K562 (cell line): ENCODE data around the gene DTX2.
"Not testable (repeated sequence)": the region's sequence is repeated elsewhere in the genome, so short reads cannot be mapped to it uniquely, and the experiment has no call there.

Experiments
- CEBPB ChIP-seq: fragments of 450-650 bp; IDR thresholded peaks from 2 replicates; pipeline ENCODE4 v1.6.1; 2016; ENCODE audit warnings: missing genetic modification characterization, missing compliant biosample characterization
- EP300 ChIP-seq: IDR thresholded peaks from 2 replicates; pipeline ENCODE4 v1.6.1; 2012; ENCODE audit warnings: low read length, improper control_type of control experiment
- EZH2 ChIP-seq: IDR thresholded peaks from 2 replicates; pipeline ENCODE4 v1.6.1; 2012; ENCODE audit warnings: low read depth, mild to moderate bottlenecking, inconsistent platforms, low read length, borderline replicate concordance
- GABPA ChIP-seq: fragments of 200-800 bp; sonication (Bioruptor generic); conservative IDR thresholded peaks from 2 replicates; pipeline ENCODE4 v1.6.1; 2016; ENCODE audit warnings: low read depth, missing genetic modification characterization, missing compliant biosample characterization
- GTF2F1 ChIP-seq: IDR thresholded peaks from 2 replicates; pipeline ENCODE4 v1.6.1; 2011; ENCODE audit warnings: low read depth, low read length, improper control_type of control experiment
- KAT2B ChIP-seq: IDR thresholded peaks from one replicate; pipeline ENCODE4 v1.6.1; 2012; ENCODE audit warnings: low read depth, mild to moderate bottlenecking, control low read depth, inconsistent platforms, low read length, moderate library complexity
- NFE2L1 ChIP-seq: fragments of 450-650 bp; IDR thresholded peaks from 2 replicates; pipeline ENCODE4 v1.6.1; 2016; ENCODE audit warnings: missing genetic modification characterization, low read depth, mild to moderate bottlenecking, missing compliant biosample characterization, moderate library complexity, borderline replicate concordance
- POLR2A ChIP-seq: fragments of 450-650 bp; conservative IDR thresholded peaks from 2 replicates; pipeline ENCODE4 v1.6.1; 2016
- ZNF24 ChIP-seq: fragments of 450-650 bp; IDR thresholded peaks from 2 replicates; pipeline ENCODE4 v1.6.1; 2016

- TF ChIP-seq POLR2A; GABPA (tag); EP300; EZH2; ZNF24; GTF2F1; NFE2L1 (tag); CEBPB (tag); KAT2B: not testable (repeated sequence)
These were observed 4.4 kb downstream of the DTX2 start for GRCh38 chr7:76465950-76466349.
